Jurkat, Clone E6-1 (cell line): ENCODE data around the gene MLF1. TPM values are rescaled to one million over a fixed set of nuclear protein-coding genes. Genes with fewer than 3 reads are reported as not detected.
"Not testable (repeated sequence)": the region's sequence is repeated elsewhere in the genome, so short reads cannot be mapped to it uniquely, and the experiment has no call there.

Experiments used
- DNase-seq: peaks from one replicate; pipeline ENCODE4 v3.0.0-alpha.2; 2011; ENCODE audit warnings: low read depth, low spot score
- H3K4me3 ChIP-seq: 2 replicates; pipeline ENCODE4 v1.5.1; 2011; ENCODE audit warnings: mild to moderate bottlenecking, low read length, control low read depth, moderate library complexity
- polyA plus RNA-seq: library from polyadenylated mRNA; unstranded; fragments of >200 nt; gene quantifications from one replicate; pipeline ENCODE4 v1.2.1, GENCODE V29; 2012; ENCODE audit warnings: missing spikeins; ENCODE audit not compliant: insufficient read length, insufficient read depth

Gene MLF1, protein sequence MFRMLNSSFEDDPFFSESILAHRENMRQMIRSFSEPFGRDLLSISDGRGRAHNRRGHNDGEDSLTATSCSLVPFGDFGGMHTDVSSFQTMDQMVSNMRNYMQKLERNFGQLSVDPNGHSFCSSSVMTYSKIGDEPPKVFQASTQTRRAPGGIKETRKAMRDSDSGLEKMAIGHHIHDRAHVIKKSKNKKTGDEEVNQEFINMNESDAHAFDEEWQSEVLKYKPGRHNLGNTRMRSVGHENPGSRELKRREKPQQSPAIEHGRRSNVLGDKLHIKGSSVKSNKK
- not detected for polyA plus RNA-seq

DNA sequence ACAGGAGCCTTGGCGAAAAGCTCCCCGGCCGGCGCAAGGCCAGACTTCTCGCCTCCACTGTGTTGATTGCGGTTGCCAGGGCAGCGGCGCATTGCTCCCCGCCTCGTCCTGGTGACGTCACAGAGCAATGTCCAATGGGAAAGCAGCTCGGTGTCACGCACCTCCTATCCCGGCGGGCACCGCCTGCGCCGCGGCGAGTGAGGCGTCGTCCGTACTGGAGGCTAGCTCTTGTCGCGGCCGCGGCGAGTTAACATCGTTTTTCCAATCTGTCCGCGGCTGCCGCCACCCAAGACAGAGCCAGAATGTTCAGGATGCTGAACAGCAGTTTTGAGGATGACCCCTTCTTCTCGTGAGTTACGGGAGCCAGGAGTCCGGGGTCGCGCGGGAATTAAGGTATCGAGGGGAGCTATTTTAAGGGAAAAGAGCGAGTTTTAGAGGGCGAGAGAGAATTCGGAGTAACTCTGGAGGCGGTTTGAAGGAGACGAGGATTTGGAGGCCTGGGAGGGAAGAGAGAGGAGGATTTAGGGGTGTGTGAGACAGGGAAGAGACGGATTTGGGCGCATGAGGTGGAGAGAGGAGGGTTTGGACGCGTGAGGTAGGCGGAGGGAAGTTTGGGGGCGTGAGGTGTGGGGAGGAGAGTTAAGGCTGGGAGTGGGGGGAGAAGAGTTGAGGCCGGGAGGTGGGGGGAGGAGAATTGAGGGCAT is at the start of gene MLF1:
Gene MLF1 (plus strand): TSS at position 196 of the 704 bp plus-strand sequence. CDS start 107 bp downstream, at position 303.
- H3K4me3 ChIP-seq = no peak within 1 kb of the TSS
- no peak for DNase-seq

DNA sequence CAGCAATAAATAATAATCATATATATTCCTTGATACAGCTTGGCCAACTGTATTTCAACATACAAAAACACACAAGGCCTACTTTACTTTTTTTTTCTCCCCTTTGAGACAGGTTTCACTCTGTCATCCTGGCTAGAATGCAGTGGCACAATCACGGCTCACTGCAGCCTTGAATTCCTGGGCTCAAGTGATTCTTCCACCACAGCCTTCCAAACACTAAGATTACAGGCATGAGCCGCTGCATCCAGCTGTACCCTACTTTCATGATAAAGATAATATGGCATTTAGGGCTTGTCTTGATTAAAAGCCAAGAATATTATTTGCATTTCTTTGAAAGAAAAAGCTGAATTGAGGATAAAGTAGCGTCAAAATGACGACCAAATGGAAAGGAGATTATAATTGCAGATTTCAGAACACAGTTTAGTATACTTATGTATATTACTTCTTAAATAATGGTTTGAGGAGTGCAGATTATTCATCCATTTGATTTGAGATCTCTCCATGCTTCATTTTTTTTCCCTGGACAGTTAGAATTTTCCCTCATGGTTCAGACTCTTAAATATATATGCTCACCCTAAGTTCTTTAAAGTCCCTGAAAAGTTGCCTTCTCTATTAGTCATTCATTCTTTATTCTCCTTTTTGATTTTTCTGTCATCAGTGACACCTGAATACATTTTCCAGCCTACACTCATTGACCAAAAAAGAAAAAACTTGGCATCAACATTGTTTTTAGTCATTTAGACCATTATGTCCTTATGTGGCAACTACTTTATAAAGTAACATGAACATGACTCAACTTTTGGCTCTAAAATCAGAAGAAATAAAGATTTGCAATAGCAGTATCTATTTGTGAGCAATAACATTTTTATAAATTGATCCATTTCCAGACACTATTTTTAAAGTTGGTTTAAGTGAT is 48.5 kb upstream of the MLF1 start:
- no peak overlapping the region for H3K4me3 ChIP-seq
- no peak for DNase-seq

DNA sequence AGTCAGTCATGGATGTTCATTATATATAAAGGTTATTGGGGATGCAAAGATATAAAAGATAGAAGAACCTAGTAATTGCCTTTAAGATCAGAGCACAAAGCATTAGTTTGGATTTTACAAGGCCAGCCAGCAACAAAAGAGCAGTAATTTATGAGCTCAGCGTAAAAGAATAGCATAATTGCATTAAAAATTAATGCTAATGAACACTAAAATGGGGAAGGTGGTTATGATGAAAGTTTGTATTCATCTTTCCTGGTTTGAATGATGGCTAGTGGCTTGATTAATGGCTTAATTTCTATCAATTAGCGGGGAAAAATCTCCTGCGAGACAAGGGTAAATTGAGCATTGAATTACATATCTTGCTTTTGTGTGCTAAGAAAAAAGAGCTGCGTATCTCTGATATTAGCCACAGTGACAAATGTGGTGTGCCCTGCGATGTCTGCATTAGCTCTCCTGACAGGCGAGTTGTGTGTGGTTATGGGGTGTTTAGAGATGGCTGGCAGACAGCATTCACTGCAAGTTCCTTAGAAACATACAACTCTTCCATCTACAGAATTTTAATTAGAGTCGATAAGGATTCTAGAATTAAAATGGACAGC is 42.8 kb upstream of the MLF1 start:
- H3K4me3 ChIP-seq = no peak overlapping the region
- DNase-seq = no peak

DNA sequence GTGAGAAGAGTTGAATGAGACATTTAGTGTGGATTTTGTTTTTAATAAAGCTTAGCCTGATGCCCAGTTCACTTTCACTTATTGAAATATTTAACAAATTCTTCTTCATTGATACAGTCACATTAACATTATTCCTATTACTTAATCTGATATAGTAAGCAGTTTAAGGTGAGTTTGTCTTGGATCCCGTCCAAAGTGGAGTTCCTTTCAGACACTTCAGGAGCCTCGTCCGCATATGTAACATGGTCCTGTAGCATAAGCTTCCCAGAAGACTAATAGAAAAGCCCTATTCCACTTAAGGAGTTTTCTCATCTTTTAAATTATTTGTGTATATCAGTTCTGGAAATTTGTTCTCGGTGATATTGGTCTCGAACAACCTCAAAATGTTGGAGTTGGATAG is 39.7 kb upstream of the MLF1 start:
- DNase-seq = no peak
- no peak overlapping the region for H3K4me3 ChIP-seq

DNA sequence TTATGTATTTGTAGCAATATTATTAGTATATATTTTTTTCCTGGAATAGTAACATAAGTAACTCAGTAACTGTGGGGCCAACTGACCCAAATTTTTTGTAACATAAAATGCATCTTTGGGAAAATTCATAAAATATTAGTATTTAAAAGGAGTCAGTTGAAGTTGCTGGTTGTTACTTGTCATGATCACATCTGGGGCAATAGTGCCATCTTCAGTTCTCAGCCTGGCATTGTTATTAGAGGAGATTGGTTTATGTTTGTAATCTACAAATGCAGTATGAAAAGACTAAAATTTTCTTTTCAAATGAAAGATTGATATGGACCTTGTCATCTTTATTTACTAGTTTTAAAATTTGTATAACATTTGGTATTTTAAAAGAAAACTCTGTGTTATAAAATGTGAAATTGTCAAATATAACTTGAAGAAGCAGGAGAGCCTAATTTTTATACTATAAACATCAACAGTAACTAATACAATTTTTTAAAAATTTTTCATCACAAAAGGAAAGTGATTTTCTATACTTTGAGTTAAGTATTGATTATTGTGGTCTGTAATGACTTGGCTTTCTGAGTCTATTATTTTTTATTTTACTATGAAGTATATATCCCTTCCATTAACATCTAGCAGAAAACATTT is 38.8 kb upstream of the MLF1 start:
- DNase-seq = peak; percentile 28

DNA sequence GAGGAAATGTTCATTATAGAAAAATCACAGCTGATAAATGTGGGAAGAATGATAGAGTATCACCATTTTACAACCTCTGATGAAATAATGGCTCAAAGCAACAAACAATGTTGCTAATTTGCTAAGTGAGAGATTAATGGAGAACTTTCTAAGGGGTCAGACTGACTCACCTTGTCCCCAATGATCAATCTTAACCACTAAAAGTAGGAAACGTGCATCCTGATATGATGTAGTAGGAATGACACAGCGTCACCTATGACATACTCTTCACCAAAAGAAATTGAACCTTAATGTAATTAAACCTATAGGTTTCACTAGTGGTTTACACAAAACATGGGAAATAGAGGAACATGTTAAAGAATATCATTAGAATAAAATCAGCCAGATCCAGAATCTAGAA is 35.1 kb upstream of the MLF1 start:
- DNase-seq = no peak
- H3K4me3 ChIP-seq = no peak overlapping the region

More for the DNA sequence above, 38.8 kb upstream of the MLF1 start:
- H3K4me3 ChIP-seq = no peak overlapping the region

DNA sequence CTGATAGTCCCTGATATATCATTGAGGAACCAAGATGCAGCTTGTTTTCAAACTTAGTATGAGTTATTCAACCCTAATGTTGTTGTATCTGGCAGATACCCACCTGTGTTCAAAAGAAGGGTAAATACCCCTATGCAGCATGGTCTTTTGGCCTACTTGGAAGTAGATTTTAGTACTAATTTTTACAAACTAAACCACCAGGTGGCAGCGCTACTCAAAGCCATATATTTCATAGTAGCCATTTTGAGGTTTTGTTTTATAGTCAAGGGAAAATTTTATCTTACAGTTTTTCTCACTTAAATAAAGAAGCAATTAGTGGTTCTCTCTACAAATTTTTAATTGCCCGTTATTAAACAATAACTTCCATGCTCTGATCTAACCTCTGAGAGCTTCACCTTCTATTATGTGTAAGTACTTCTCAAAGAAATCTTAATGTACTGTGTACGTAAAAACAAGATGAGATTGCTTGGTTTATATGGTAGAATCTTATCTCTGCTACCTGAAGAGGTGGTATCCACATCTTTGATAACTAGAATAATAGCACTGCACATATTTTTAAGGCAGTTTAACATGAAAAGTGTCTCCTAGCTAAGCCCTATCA is 31.5 kb upstream of the MLF1 start:
- peak; percentile 62 for DNase-seq
- H3K4me3 ChIP-seq = no peak overlapping the region

DNA sequence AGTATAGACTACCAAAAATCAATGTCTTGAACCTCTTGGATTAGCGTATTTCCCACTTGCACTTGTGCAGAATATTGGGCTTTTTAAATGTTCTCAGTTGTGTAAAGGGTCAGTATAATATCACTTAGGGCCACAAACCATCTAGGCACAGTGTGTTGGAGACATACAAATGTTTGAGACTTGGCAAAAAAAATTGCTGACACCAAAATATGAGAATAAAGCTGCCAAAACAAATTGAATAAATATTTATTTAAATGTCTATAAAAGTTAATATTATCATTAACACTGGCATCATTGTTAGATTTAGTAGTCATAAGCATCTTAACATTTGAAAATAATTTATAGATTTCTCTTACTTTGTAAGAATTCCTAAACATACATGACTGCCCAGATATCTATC is 30.9 kb upstream of the MLF1 start:
- no peak overlapping the region for H3K4me3 ChIP-seq

DNA sequence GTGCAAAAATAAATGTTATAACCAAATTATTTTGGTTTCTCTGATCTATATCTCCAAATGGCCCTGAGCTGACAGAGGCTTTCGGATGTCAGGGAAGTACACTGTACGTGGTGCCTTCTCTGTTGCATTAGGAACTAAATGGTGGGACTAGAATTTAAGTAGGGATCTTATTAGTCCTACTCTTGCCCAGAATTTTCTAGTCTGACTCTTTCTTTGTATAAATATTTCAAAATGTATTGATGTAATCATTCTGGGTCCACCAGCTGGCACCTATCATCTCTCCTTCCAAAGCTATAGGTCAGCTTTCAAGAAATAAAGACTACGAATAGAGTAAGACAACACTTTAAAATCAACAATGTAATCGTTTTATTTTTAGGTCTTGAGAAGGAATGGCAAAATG is 22.3 kb upstream of the MLF1 start:
- no peak overlapping the region for H3K4me3 ChIP-seq
- no peak for DNase-seq

More for the DNA sequence above, 30.9 kb upstream of the MLF1 start:
- no peak for DNase-seq

DNA sequence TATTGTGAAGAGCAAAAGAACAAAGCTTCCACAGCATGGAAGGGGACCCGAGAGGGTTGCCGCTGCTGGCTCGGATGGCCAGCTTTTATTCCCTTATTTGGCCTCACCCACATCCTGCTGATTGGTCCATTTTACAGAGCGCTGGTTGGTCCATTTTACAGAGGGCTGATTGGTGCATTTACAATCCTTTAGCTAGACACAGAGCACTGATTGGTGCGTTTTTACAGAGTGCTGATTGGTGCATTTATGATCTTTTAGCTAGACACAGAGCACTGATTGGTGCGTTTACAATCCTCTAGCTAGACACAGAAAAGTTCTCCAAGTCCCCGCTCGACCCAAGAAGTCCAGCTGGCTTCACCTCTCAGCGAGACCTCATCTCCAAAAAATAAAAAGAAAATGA is 21.1 kb upstream of the MLF1 start:
- not testable (repeated sequence) for DNase-seq, H3K4me3 ChIP-seq

DNA sequence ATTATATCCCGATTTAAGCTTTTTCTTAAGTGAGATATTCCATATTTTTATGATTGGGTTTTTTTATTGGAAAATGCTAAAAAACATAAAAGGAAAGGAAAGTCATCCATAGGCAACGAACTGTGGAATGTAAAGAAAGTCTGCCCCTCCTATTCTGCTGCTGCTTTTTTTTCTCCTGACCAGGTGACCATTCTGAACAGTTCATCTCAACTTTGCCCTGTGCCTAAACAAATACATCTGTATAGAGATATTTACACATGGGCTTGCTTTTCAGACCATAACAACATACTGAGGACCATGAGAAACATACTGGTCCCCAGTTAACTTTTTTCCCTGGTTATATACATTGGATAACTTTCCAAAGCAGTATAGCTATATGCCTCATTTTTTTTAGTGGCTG is 18.9 kb upstream of the MLF1 start:
- no peak for DNase-seq

DNA sequence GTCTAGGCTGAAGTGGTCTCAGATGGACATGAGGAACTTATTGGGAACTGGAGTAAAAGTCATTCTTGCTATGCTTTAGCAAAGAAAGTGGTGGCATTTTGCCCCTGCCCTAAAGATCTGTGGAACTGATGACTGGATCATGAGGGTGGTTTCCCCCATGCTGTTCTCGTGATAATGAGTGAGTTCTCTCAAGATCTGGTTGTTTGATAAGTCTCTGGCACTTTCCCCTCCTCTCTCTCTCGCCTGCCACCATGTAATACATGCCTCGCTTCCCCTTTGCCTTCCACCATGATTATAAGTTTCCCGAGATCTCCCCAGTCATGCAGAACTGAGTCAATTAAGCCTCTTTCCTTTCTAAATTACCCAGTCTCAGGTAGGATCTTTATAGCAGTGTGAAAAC is 11.5 kb upstream of the MLF1 start:
- DNase-seq = no peak

More for the DNA sequence above, 18.9 kb upstream of the MLF1 start:
- H3K4me3 ChIP-seq = no peak overlapping the region

DNA sequence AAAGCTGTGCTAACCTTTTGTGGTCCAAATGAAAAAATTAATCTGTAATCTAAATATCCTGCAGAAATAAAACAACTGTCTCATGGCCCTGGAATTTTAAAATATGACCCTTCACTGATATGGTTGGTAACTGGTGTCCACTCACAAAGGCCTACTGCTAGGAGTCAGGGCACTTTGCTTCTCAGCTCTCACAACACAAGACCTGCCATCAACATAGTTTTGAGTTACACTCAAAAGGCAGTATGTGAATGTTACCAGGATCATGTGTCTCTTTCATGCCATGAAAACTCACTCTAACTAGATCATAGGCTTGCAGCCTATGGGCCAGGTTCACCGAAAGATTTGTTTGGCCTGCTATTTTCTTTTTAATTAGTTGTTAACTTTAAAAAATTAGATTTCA is 10.0 kb upstream of the MLF1 start:
- no peak for DNase-seq
- no peak overlapping the region for H3K4me3 ChIP-seq

More for the DNA sequence above, 11.5 kb upstream of the MLF1 start:
- no peak overlapping the region for H3K4me3 ChIP-seq

DNA sequence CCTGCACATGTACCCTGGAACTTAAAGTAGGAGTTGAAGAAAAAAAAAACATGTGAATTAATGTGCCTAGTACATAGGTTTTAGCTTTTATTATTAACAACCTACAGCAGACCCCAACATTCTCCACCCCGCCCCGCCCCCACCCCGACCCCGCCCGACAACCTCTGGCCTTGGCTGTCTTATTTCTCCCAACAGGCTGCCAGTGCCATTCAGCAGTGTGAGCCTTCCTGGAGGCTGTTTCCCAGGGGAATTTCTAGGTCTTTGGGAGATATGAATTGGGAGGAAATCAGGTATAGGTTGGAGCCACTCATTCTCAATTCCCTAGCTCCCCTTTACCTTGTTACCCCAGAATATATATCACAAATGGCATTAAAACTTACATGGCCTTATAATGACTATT is 8.3 kb upstream of the MLF1 start:
- H3K4me3 ChIP-seq = no peak overlapping the region
- no peak for DNase-seq

DNA sequence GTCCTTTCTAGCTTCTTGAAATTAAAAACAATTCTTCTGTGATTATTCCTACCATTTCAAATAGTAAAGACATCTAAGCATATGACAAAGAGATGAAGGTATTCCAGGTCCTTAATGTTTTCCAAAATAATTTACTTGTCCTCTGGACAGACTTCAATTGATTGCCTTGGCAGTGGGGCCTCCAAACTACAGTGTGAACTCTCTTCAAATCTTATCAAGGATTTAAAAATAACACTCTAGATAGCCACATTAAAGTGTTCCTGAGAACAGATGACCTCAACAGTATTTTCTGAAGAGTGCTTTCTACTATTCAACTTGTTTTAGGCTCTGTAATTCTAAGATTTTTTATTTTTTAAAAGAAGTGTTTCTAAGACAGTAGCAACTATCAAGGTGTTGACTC is 7.9 kb upstream of the MLF1 start:
- H3K4me3 ChIP-seq = no peak overlapping the region
- no peak for DNase-seq

DNA sequence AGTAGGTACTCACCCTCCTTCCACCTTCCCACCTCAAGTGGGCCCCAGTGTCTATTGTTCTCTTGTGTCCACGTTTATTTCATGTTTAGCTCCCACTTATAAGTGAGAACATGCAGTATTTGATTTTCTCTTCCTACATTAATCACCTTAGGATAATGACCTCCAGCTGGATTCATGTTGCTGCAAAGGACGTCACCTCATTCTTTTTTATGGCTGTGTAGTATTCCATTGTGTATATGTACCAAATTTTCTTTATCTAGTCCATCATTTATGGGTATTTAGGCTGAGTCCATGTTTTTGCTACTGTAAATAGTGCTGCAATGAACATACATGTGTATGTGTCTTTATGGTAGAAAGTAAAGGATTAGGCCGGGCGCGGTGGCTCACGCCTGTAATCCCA is 5.9 kb upstream of the MLF1 start:
- H3K4me3 ChIP-seq = no peak overlapping the region
- DNase-seq = no peak

DNA sequence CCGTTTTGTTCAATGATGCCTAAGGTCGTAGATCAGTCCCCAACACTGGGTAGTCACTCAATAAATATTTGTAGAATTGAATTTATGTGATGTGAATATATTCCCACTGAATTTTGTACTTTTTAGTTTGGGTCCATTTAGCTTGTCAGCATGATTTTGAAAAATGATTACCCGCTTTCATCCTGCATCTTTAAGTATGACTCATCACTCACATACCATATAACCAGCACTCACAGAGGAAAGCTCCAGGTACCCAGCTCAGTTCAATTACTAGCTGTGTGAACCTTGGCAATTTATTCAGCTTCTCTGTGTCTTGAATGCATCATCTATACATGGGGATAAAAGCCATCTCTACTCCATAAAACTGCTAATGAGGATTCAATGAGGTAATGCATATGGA is 2.2 kb upstream of the MLF1 start:
- DNase-seq = no peak
- H3K4me3 ChIP-seq = no peak overlapping the region

DNA sequence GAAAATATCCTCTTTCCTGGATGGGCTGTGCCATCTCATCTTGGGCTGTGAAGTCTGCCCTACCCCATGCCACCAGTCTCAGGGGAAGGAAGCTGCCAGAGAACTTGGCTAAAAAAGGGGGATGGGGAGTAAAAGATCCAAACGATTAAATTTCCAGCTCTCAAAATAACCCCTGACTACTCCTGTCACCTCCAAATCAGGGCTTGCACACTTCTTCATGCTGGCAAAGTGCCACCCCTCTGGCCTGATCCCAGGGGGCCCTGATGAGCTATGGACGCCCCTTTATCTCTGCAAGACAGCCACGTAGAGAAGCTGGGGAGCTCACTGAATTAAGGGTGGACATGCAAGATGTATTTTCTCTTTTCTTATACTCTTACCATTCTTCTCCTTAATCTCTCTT is 1.2 kb upstream of the MLF1 start:
- no peak overlapping the region for H3K4me3 ChIP-seq
- no peak for DNase-seq
